Measurements from ENCODE around the gene HOXC5.

Gene HOXC5

GRCh38 chr12:54049108-54049507 is 16.3 kb downstream of the HOXC5 start:
- H3K9ac ChIP-seq (ENCODE audit: low read length) = no peak overlapping the region
- peaks cover 31% of the 10 kb centered on the region for H3K4me1 ChIP-seq (ENCODE audit: insufficient read depth, low read length)
- H3K9me3 ChIP-seq (ENCODE audit: low read length) = peaks cover 3% of the 10 kb centered on the region
- no peaks in the 10 kb centered on the region for H3K36me3 ChIP-seq (ENCODE audit: insufficient read depth, low read length)
- peaks cover 63 to 86% of the 10 kb centered on the region in 2 donors for H3K27me3 ChIP-seq (ENCODE audit: control insufficient read depth in 1 of 2, insufficient read depth in 2 of 2, low read length in 2 of 2)
- no peak overlapping the region for H3K4me3 ChIP-seq (ENCODE audit: low read depth in 1 of 2, low read length in 2 of 2)
- no peak overlapping the region for H3K27ac ChIP-seq (ENCODE audit: low read depth, low read length)

- Histone ChIP-seq H3K9me3 (ENCODE audit: low read length) (peaks cover 3% of the 10 kb centered on the region), H3K27ac (ENCODE audit: low read depth, low read length) (no peak overlapping the region), H3K36me3 (ENCODE audit: insufficient read depth, low read length) (no peaks in the 10 kb centered on the region), H3K27me3 (ENCODE audit: control insufficient read depth in 1 of 2, insufficient read depth in 2 of 2, low read length in 2 of 2) (peaks cover 57 to 83% of the 10 kb centered on the region in 2 donors), H3K4me1 (ENCODE audit: insufficient read depth, low read length) (peaks cover 37% of the 10 kb centered on the region), H3K4me3 (ENCODE audit: low read depth in 1 of 2, low read length in 2 of 2) (no peak overlapping the region), H3K9ac (ENCODE audit: low read length) (no peak overlapping the region)
Measured at GRCh38 chr12:54050482-54050810, 17.6 kb downstream of the HOXC5 start.

GRCh38 chr12:54051026-54051842 is 18.4 kb downstream of the HOXC5 start:
- Histone ChIP-seq H3K36me3 (ENCODE audit: insufficient read depth, low read length) (no peaks in the 10 kb centered on the region), H3K27ac (ENCODE audit: low read depth, low read length) (no peak overlapping the region), H3K4me1 (ENCODE audit: insufficient read depth, low read length) (peaks cover 37% of the 10 kb centered on the region)

DNA sequence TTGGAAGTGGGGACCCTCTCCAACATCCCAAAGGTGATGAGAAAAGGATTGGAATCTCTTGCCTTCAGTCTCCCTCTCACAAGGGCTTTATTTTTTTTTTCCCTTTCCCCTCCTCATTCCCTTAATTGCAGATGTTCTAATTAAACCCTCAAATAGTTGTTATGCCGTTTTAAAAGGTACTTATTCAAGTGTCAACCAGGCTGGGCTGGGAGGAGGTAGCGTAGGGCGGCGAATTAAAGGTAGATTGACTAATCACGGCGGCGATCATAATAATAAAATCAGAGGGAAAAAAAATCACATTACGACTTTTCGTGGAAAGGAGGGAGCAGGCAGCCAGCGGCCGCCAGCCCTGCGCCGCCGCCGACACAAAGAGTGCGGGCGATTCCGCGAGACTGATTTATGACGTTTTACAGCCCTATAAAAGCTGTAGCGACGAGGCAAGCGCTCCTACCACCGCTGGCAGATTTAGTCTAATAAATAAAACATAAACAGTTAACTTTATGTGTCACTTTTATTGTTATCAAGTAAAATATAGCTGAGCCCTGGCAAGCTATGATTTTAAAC is 19.1 kb downstream of the HOXC5 start:
- H3K27ac ChIP-seq (ENCODE audit: low read depth, low read length) = no peak overlapping the region

More at GRCh38 chr12:54051026-54051842, 18.4 kb downstream of the HOXC5 start:
- no peak overlapping the region for H3K9ac ChIP-seq (ENCODE audit: low read length)
- peaks cover 3% of the 10 kb centered on the region for H3K9me3 ChIP-seq (ENCODE audit: low read length)
- H3K27me3 ChIP-seq (ENCODE audit: control insufficient read depth in 1 of 2, insufficient read depth in 2 of 2, low read length in 2 of 2) = peaks cover 51 to 75% of the 10 kb centered on the region in 2 donors
- H3K4me3 ChIP-seq (ENCODE audit: low read depth in 1 of 2, low read length in 2 of 2) = peak overlapping the region in 1 of 2 donors; percentile 32

DNA sequence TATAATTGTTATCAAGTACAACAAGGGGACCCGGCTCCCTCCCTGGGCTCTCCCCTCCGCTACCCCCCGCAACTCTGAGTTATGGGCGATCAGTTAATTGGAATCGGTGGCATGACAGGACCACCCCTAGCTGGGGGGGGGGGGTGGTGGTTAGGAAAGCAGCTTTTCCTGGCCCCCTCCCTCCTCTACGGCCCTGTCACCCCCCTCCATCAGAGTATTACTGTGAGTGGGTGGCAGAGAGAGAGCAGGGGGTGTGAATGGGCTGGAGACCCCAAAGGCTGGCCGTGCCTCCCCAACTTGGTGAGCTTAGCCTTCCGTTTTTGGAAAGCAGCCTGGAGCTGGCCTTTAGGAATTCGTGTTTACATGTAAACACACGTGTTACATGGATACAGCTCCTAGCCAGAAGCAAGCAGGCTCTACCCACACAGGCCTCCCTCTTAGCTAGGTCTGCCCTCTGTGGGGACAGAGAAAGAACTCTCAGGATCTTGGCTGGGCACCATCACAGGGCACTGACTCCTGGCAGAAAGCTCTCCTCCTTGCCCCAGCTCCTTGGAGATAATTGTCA is 19.7 kb downstream of the HOXC5 start:
- peaks cover 3% of the 10 kb centered on the region for H3K9me3 ChIP-seq (ENCODE audit: low read length)

More for the DNA sequence above, 19.1 kb downstream of the HOXC5 start:
- H3K27me3 ChIP-seq (ENCODE audit: control insufficient read depth in 1 of 2, insufficient read depth in 2 of 2, low read length in 2 of 2) = peaks cover 51 to 68% of the 10 kb centered on the region in 2 donors
- H3K4me3 ChIP-seq (ENCODE audit: low read depth in 1 of 2, low read length in 2 of 2) = peak overlapping the region in 1 of 2 donors; percentile 32
- peaks cover 37% of the 10 kb centered on the region for H3K4me1 ChIP-seq (ENCODE audit: insufficient read depth, low read length)
- H3K9ac ChIP-seq (ENCODE audit: low read length) = no peak overlapping the region
- H3K36me3 ChIP-seq (ENCODE audit: insufficient read depth, low read length) = no peaks in the 10 kb centered on the region
- H3K9me3 ChIP-seq (ENCODE audit: low read length) = peaks cover 3% of the 10 kb centered on the region

GRCh38 chr12:54053003-54053750 is 20.3 kb downstream of the HOXC5 start:
- H3K27ac ChIP-seq (ENCODE audit: low read depth, low read length) = peak overlapping the region; percentile 13
- H3K4me1 ChIP-seq (ENCODE audit: insufficient read depth, low read length) = peaks cover 37% of the 10 kb centered on the region
- H3K9ac ChIP-seq (ENCODE audit: low read length) = no peak overlapping the region
- H3K9me3 ChIP-seq (ENCODE audit: low read length) = no peaks in the 10 kb centered on the region
- H3K36me3 ChIP-seq (ENCODE audit: insufficient read depth, low read length) = no peaks in the 10 kb centered on the region
- peak overlapping the region; percentile 47 to 64 for H3K4me3 ChIP-seq (ENCODE audit: low read depth in 1 of 2, low read length in 2 of 2)
- peaks cover 51 to 56% of the 10 kb centered on the region in 2 donors for H3K27me3 ChIP-seq (ENCODE audit: control insufficient read depth in 1 of 2, insufficient read depth in 2 of 2, low read length in 2 of 2)

More for the DNA sequence above, 19.7 kb downstream of the HOXC5 start:
- Histone ChIP-seq H3K9ac (ENCODE audit: low read length) (no peak overlapping the region), H3K27me3 (ENCODE audit: control insufficient read depth in 1 of 2, insufficient read depth in 2 of 2, low read length in 2 of 2) (peaks cover 55 to 63% of the 10 kb centered on the region in 2 donors), H3K4me3 (ENCODE audit: low read depth in 1 of 2, low read length in 2 of 2) (peak overlapping the region; percentile 47 to 64), H3K4me1 (ENCODE audit: insufficient read depth, low read length) (peaks cover 37% of the 10 kb centered on the region), H3K36me3 (ENCODE audit: insufficient read depth, low read length) (no peaks in the 10 kb centered on the region), H3K27ac (ENCODE audit: low read depth, low read length) (peak overlapping the region; percentile 13)

DNA sequence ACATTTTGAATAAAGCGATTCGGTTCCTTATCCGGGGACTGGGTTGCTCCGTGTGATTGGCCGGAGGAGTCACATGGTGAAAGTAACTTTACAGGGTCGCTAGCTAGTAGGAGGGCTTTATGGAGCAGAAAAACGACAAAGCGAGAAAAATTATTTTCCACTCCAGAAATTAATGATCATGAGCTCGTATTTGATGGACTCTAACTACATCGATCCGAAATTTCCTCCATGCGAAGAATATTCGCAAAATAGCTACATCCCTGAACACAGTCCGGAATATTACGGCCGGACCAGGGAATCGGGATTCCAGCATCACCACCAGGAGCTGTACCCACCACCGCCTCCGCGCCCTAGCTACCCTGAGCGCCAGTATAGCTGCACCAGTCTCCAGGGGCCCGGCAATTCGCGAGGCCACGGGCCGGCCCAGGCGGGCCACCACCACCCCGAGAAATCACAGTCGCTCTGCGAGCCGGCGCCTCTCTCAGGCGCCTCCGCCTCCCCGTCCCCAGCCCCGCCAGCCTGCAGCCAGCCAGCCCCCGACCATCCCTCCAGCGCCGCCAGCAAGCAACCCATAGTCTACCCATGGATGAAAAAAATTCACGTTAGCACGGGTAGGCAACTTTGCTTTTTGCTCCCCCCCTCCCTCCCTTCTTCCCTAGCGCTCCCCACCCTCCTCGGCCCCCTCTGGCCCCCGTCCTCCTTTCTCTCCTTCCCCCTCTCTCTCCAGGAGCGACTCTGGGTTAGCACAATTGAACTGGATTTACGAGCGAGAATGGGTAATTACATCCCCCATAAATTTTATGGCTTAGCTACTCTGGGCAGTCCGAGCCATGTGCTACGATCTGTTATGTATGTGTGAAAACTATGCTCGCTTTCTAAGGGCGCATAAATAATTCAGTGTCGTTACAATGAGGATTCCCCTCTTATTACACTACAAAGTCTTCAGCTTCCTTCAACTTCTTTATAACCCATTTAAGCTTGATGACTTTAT is 21.2 kb downstream of the HOXC5 start, which contains the start of gene HOXC4:
Gene HOXC4 (plus strand): TSS at position 85 of the 991 bp plus-strand sequence. CDS start 88 bp downstream, at position 173.
- peaks cover 43 to 47% of the 10 kb centered on the region in 2 donors for H3K27me3 ChIP-seq (ENCODE audit: control insufficient read depth in 1 of 2, insufficient read depth in 2 of 2, low read length in 2 of 2)
- H3K36me3 ChIP-seq (ENCODE audit: insufficient read depth, low read length) = no peaks in the 10 kb centered on the region
- peaks cover 37% of the 10 kb centered on the region for H3K4me1 ChIP-seq (ENCODE audit: insufficient read depth, low read length)
- peak within 1 kb of the TSS; percentile 13 for H3K27ac ChIP-seq (ENCODE audit: low read depth, low read length)
- peak within 1 kb of the TSS; percentile 15 for H3K9ac ChIP-seq (ENCODE audit: low read length)
- H3K9me3 ChIP-seq (ENCODE audit: low read length) = no peaks in the 10 kb centered on the region
- H3K4me3 ChIP-seq (ENCODE audit: low read depth in 1 of 2, low read length in 2 of 2) = peak within 1 kb of the TSS; percentile 47 to 64

DNA sequence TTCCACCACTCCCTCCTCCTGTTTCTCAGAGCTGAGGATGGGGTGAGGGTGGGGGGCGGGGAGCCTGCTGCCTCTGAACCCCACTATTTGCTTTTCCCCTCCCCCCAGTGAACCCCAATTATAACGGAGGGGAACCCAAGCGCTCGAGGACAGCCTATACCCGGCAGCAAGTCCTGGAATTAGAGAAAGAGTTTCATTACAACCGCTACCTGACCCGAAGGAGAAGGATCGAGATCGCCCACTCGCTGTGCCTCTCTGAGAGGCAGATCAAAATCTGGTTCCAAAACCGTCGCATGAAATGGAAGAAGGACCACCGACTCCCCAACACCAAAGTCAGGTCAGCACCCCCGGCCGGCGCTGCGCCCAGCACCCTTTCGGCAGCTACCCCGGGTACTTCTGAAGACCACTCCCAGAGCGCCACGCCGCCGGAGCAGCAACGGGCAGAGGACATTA is 21.9 kb downstream of the HOXC5 start:
- Histone ChIP-seq H3K36me3 (ENCODE audit: insufficient read depth, low read length) (no peaks in the 10 kb centered on the region), H3K9me3 (ENCODE audit: low read length) (no peaks in the 10 kb centered on the region), H3K4me1 (ENCODE audit: insufficient read depth, low read length) (peaks cover 37% of the 10 kb centered on the region), H3K9ac (ENCODE audit: low read length) (peak overlapping the region; percentile 15), H3K4me3 (ENCODE audit: low read depth in 1 of 2, low read length in 2 of 2) (peak overlapping the region in 1 of 2 donors; percentile 32), H3K27ac (ENCODE audit: low read depth, low read length) (no peak overlapping the region), H3K27me3 (ENCODE audit: control insufficient read depth in 1 of 2, insufficient read depth in 2 of 2, low read length in 2 of 2) (peaks cover 35 to 40% of the 10 kb centered on the region in 2 donors)

DNA sequence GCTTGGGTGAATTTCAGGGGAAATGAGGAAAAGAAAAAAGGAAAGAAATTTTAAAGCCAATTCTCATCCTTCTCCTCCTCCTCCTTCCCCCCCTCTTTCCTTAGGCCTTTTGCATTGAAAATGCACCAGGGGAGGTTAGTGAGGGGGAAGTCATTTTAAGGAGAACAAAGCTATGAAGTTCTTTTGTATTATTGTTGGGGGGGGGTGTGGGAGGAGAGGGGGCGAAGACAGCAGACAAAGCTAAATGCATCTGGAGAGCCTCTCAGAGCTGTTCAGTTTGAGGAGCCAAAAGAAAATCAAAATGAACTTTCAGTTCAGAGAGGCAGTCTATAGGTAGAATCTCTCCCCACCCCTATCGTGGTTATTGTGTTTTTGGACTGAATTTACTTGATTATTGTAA is 22.7 kb downstream of the HOXC5 start:
- no peak overlapping the region for H3K27ac ChIP-seq (ENCODE audit: low read depth, low read length)

GRCh38 chr12:54056110-54056509 is 23.3 kb downstream of the HOXC5 start:
- H3K4me1 ChIP-seq (ENCODE audit: insufficient read depth, low read length) = peaks cover 33% of the 10 kb centered on the region
- H3K36me3 ChIP-seq (ENCODE audit: insufficient read depth, low read length) = no peaks in the 10 kb centered on the region
- no peaks in the 10 kb centered on the region for H3K9me3 ChIP-seq (ENCODE audit: low read length)
- no peak overlapping the region for H3K9ac ChIP-seq (ENCODE audit: low read length)
- peaks cover 22 to 33% of the 10 kb centered on the region in 2 donors for H3K27me3 ChIP-seq (ENCODE audit: control insufficient read depth in 1 of 2, insufficient read depth in 2 of 2, low read length in 2 of 2)
- no peak overlapping the region for H3K4me3 ChIP-seq (ENCODE audit: low read depth in 1 of 2, low read length in 2 of 2)
- H3K27ac ChIP-seq (ENCODE audit: low read depth, low read length) = no peak overlapping the region

More for the DNA sequence above, 22.7 kb downstream of the HOXC5 start:
- no peak overlapping the region for H3K4me3 ChIP-seq (ENCODE audit: low read depth in 1 of 2, low read length in 2 of 2)
- H3K36me3 ChIP-seq (ENCODE audit: insufficient read depth, low read length) = no peaks in the 10 kb centered on the region
- peaks cover 37% of the 10 kb centered on the region for H3K4me1 ChIP-seq (ENCODE audit: insufficient read depth, low read length)
- peaks cover 27 to 38% of the 10 kb centered on the region in 2 donors for H3K27me3 ChIP-seq (ENCODE audit: control insufficient read depth in 1 of 2, insufficient read depth in 2 of 2, low read length in 2 of 2)
- H3K9me3 ChIP-seq (ENCODE audit: low read length) = no peaks in the 10 kb centered on the region
- no peak overlapping the region for H3K9ac ChIP-seq (ENCODE audit: low read length)

Measured in muscle layer of colon (tissue), 2 donors.